Gastroesophageal sphincter (tissue), 3 donors: Measurements from ENCODE around the gene FHL3.

ENCODE experiments used
- CTCF ChIP-seq, 4 experiments: fragments of 200-600 bp in 2 of 4; fragments of 450-650 bp in 2 of 4; sonication (generic) in 1 of 4; IDR thresholded peaks; one replicate each; pipeline ENCODE4 v1.5.1; 2017 to 2019; ENCODE audit warnings: antibody characterized with exemption in 4 of 4, mild to moderate bottlenecking in 2 of 4, moderate library complexity in 2 of 4
- POLR2A ChIP-seq, 2 donors: fragments of 450-650 bp; IDR thresholded peaks; one replicate each; pipeline ENCODE4 v1.6.1; 2017; ENCODE audit warnings: antibody characterized with exemption in 2 of 2, mild to moderate bottlenecking in 2 of 2, moderate library complexity in 1 of 2
- POLR2AphosphoS5 ChIP-seq: sonication (generic); formaldehyde crosslinking; IDR thresholded peaks from one replicate; pipeline ENCODE4 v1.6.1; 2017; ENCODE audit warnings: antibody characterized with exemption

- TF ChIP-seq CTCF (IDR thresholded peaks at IDR 0.05) = no peak
- no peak for TF ChIP-seq POLR2AphosphoS5
- no peak for TF ChIP-seq POLR2A (IDR thresholded peaks at IDR 0.05)
These were observed 56.5 kb downstream of the FHL3 start for GRCh38 chr1:37948841-37949240.
